UCSD-AML1 (cell line): ENCODE measurements around the gene ADGRB2.

Experiments used
- DNase-seq: peaks from one replicate; lab custom pipeline; 2025; ENCODE audit not compliant: unreplicated experiment; lab: John Stamatoyannopoulos, UW

ADGRB2 gene

GRCh38 chr1:31750858-31751510 lies 13.2 kb downstream of the ADGRB2 start:
- DNase-seq = peak; percentile 37

GRCh38 chr1:31749785-31750735 lies 14.1 kb downstream of the ADGRB2 start:
- DNase-seq = no peak

- DNase-seq = no peak
Measured at GRCh38 chr1:31748365-31748764, 15.8 kb downstream of the ADGRB2 start.

- no peak for DNase-seq
Measured at GRCh38 chr1:31747304-31747703, 16.8 kb downstream of the ADGRB2 start.

- DNase-seq = no peak
Measured at GRCh38 chr1:31746687-31747086, 17.5 kb downstream of the ADGRB2 start.

- no peak for DNase-seq
Measured at GRCh38 chr1:31745946-31746670, 18.0 kb downstream of the ADGRB2 start.

GRCh38 chr1:31745096-31745945 lies 18.8 kb downstream of the ADGRB2 start:
- peak; percentile 69 for DNase-seq

GRCh38 chr1:31744165-31744888 lies 19.8 kb downstream of the ADGRB2 start:
- no peak for DNase-seq

GRCh38 chr1:31742462-31743212 lies 21.5 kb downstream of the ADGRB2 start:
- DNase-seq = no peak

GRCh38 chr1:31739346-31739745 lies 24.8 kb downstream of the ADGRB2 start:
- no peak for DNase-seq

GRCh38 chr1:31736675-31737074 lies 27.5 kb downstream of the ADGRB2 start:
- DNase-seq = no peak

GRCh38 chr1:31735571-31735970 lies 28.6 kb downstream of the ADGRB2 start:
- no peak for DNase-seq

- DNase-seq = no peak
Measured at GRCh38 chr1:31734582-31735107, 29.5 kb downstream of the ADGRB2 start.

- no peak for DNase-seq
Measured at GRCh38 chr1:31733389-31734219, 30.5 kb downstream of the ADGRB2 start.

- no peak for DNase-seq
Measured at GRCh38 chr1:31732751-31733289, 31.3 kb downstream of the ADGRB2 start.

GRCh38 chr1:31732343-31732742 lies 31.8 kb downstream of the ADGRB2 start:
- no peak for DNase-seq

- DNase-seq = no peak
Measured at GRCh38 chr1:31731049-31731565, 33.0 kb downstream of the ADGRB2 start.
